T-helper 22 cell (primary cell): ENCODE measurements around the gene IFNA17.
"Not testable (repeated sequence)": the region's sequence is repeated elsewhere in the genome, so short reads cannot be mapped to it uniquely, and the experiment has no call there.

Source experiments
- DNase-seq: peaks from one replicate; pipeline ENCODE4 v3.0.0-alpha.2; 2020; ENCODE audit warnings: low read depth

IFNA17 gene

GRCh38 chr9:21210782-21211181 is 17.2 kb downstream of the IFNA17 start:
- not testable (repeated sequence) for DNase-seq

- no peak for DNase-seq
These were observed 17.7 kb downstream of the IFNA17 start for GRCh38 chr9:21210311-21210710.

DNA sequence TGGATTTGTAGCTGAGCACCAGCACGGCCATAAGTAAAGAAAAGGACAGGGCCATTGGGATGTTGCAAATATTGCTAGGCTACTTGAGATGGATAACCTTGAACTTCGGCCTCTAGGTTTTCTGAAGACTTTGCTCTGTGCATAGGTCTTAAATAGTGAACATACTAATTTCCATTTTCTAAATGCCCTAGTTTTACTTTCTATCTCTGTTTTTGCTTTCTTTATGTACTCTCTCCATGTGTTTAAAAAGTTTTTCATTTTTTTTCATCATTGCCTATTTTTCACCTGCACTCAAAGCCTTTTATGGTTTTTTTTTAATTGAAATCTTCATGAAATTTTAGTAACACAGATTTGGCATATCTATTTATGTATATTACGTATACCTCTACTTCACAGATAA is 21.0 kb downstream of the IFNA17 start, which contains the start of gene IFNA10:
TSS of gene IFNA10 (minus strand) at position 101 of the 400 bp plus-strand sequence. CDS start at position 55, 46 bp downstream.
- not testable (repeated sequence) for DNase-seq

DNA sequence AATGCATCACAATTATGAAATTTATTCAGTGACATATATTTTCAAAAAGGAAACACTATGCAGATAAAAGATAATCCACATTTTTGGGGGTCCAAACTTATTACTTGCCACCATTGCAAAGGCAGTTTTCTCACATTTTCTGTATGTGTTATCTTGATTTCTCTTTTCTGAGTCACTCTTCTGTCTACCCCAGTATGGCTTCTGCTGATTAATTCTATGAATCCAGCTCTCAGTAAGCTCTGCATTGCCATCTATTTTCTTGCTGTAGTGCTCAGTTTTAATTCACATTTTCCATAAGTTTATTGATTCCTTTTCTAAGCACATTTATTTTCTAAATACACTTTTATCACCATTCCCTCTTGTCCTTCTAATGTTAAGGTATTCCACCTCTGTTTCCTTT is 22.8 kb downstream of the IFNA17 start:
- DNase-seq: no peak

DNA sequence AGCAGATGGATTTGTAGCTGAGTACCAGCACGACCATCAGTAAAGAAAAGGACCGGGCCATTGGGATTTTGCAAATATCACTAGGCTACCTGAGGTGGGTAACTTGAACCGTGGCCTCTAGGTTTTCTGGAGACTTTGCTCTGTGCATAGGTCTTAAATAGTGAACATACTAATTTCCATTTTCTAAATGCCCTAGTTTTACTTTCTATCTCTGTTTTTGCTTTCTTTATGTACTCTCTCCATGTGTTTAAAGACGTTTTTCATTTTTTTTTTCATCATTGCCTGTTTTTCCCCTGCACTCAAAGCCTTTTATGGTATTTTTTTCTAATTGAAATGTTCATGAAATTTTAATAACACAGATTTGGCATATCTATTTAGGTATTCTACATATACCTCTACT is 25.9 kb downstream of the IFNA17 start, which contains the start of gene IFNA7:
TSS of gene IFNA7 (minus strand) at position 101 of the 400 bp plus-strand sequence. CDS start at position 61, 40 bp downstream.
- not testable (repeated sequence) for DNase-seq

DNA sequence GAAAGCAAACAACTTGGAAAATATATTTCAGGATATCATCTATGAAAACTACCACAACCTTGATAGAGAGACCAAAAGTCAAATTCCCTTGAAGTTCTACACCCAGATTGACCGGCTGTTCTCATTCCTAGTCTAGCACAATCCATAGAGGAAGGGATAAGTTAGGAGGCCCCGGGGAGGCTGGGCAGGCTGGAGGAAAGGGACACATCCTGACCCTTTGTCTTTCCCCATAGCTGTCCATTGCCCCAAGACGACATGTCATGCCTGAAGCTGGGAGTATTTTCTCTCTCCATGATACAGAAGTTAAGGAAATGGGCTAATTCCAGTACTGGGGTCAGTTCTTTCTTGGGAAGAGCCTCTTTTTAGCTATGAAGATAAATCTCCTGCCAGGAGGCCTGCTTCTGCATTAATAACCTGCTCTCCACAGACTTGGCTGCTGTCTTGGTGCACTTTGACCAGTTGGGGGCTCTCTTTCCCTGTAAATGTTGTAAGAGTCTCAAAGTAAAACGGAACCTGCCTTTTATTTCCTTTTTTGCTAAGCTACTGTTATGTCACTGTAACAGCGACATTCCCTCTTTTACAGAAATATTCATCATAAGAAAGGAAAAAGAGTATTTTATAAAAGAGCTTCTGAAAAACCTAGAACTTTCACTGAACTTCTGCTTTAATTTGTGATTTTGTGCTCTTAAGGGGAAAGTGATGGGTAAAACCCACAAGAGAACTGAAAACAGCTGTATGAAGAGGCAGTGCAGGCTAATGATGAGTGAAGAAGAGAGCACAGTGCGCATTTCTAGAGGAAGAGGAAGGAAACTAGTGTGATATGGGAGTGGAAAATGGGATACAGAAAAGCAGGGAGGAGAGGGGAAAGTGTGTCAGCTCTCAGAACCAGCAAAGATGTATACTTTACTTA is 32.9 kb downstream of the IFNA17 start:
- not testable (repeated sequence) for DNase-seq

GRCh38 chr9:21187487-21187886 is 40.5 kb downstream of the IFNA17 start, which contains the start of gene IFNA4:
Gene IFNA4 (minus strand): TSS chr9:21187587. CDS start chr9:21187531, 56 bp downstream.
- not testable (repeated sequence) for DNase-seq

DNA sequence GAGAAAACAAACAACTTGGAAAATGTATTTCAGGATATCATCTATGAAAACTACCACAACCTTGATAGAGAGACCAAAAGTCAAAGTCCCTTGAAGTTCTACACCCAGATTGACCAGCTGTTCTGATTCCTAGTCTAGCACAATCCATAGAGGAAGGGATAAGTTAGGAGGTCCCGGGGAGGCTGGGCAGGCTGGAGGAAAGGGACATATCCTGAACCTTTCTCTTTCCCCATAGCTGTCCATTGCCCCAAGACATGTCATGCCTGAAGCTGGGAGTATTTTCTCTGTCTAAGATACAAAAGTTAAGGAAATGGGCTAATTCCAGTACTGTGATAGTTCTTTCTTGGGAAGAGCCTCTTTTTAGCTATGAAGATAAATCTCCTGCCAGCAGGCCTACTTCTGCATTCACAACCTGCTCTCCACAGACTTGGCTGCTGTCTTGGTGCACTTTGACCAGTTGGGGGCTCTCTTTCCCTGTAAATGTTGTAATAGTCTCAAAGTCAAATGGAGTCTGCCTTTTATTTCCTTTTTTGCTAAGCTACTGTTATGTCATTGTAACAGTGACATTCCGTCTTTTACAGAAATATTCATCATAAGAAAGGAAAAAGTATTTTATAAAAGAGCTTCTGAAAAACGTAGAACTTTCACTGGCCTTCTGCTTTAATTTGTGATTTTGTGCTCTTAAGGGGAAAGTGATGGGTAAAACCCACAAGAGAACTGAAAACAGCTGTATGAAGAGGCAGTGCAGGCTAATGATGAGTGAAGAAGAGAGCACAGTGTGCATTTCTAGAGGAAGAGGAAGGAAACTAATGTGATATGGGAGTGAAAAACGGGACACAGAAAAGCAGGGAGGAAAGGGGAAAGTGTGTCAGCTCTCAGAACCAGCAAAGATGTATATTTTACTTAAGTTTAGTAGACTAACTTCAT is 44.9 kb downstream of the IFNA17 start:
- not testable (repeated sequence) for DNase-seq
